GM23338 (cell line): Measurements from ENCODE around the gene SPINT1. TPM values are rescaled to one million over a fixed set of nuclear protein-coding genes. Genes with fewer than 3 reads are reported as not detected.
"Not testable (repeated sequence)": the region's sequence is repeated elsewhere in the genome, so short reads cannot be mapped to it uniquely, and the experiment has no call there.

Experiments used
- ATAC-seq: fragments of 200-7000 bp; cut with Tn5 transposase; 3 replicates; pipeline ENCODE4 v1.9.1; 2020
- DNase-seq: peaks from one replicate; pipeline ENCODE4 v3.0.0-alpha.2; 2015; ENCODE audit warnings: low spot score
- H2AFZ ChIP-seq: fragments of 200-600 bp; sonication (generic); 2 replicates; pipeline ENCODE4 v1.8.0; 2016; ENCODE audit warnings: antibody characterized with exemption, mild to moderate bottlenecking, moderate library complexity
- H3F3A ChIP-seq: fragments of 200-600 bp; sonication (generic); replicated peaks from 2 replicates; pipeline ENCODE4 v1.8.0; 2017; ENCODE audit warnings: antibody characterized with exemption, mixed run types, low read depth
- H3K27ac ChIP-seq: fragments of 200-600 bp; sonication (generic); 2 replicates; pipeline ENCODE4 v1.6.1; 2016; ENCODE audit warnings: low read depth
- H3K27me3 ChIP-seq: fragments of 200-600 bp; sonication (generic); 2 replicates; pipeline ENCODE4 v1.8.0; 2016; ENCODE audit warnings: mild to moderate bottlenecking, mixed run types, moderate library complexity; ENCODE audit not compliant: insufficient read depth
- H3K36me3 ChIP-seq: fragments of 200-600 bp; sonication (generic); 2 replicates; pipeline ENCODE4 v1.8.0; 2016; ENCODE audit warnings: mild to moderate bottlenecking; ENCODE audit not compliant: insufficient read depth
- H3K4me1 ChIP-seq: fragments of 200-600 bp; sonication (generic); 2 replicates; pipeline ENCODE4 v1.8.0; 2016; ENCODE audit warnings: mild to moderate bottlenecking, moderate library complexity; ENCODE audit not compliant: insufficient read depth
- H3K4me2 ChIP-seq: fragments of 200-600 bp; sonication (generic); 2 replicates; pipeline ENCODE4 v1.7.1; 2017; ENCODE audit warnings: mixed run types
- H3K4me3 ChIP-seq: fragments of 200-600 bp; sonication (generic); 2 replicates; pipeline ENCODE4 v1.6.1; 2016; ENCODE audit warnings: mixed run types
- H3K79me2 ChIP-seq: fragments of 200-600 bp; sonication (generic); replicated peaks from 2 replicates; pipeline ENCODE4 v1.8.0; 2017; ENCODE audit warnings: mild to moderate bottlenecking; ENCODE audit not compliant: insufficient read depth
- H3K9me2 ChIP-seq: fragments of 200-600 bp; sonication (generic); 2 replicates; pipeline ENCODE4 v1.8.0; 2017; ENCODE audit not compliant: insufficient read depth
- H4K20me1 ChIP-seq: fragments of 200-600 bp; sonication (generic); replicated peaks from 2 replicates; pipeline ENCODE4 v1.8.0; 2017; ENCODE audit warnings: mild to moderate bottlenecking; ENCODE audit not compliant: insufficient read depth
- H3K27ac Mint-ChIP-seq: 2 replicates; pipeline ENCODE4 v1.8.0; 2020; ENCODE audit warnings: inconsistent platforms, mild to moderate bottlenecking, moderate library complexity, mixed read lengths
- H3K27me3 Mint-ChIP-seq: 3 replicates; pipeline ENCODE4 v1.8.0; 2022; ENCODE audit warnings: low read depth, mild to moderate bottlenecking, moderate library complexity, mixed read lengths, inconsistent platforms; ENCODE audit not compliant: insufficient read depth, poor library complexity
- H3K36me3 Mint-ChIP-seq: 3 replicates; pipeline ENCODE4 v1.8.0; 2021; ENCODE audit warnings: low read depth, mild to moderate bottlenecking, inconsistent platforms, moderate library complexity, mixed read lengths
- H3K4me1 Mint-ChIP-seq: 3 replicates; pipeline ENCODE4 v1.8.0; 2020; ENCODE audit warnings: mild to moderate bottlenecking, inconsistent platforms, mixed read lengths
- H3K4me3 Mint-ChIP-seq: 3 replicates; pipeline ENCODE4 v1.8.0; 2021; ENCODE audit warnings: moderate library complexity, mild to moderate bottlenecking, inconsistent platforms, mixed read lengths
- H3K9me3 Mint-ChIP-seq: 3 replicates; pipeline ENCODE4 v1.8.0; 2020; ENCODE audit warnings: moderate library complexity, mild to moderate bottlenecking, inconsistent platforms, mixed read lengths
- CREB1 ChIP-seq: fragments of 250-450 bp; sonication (Bioruptor Pico); IDR thresholded peaks from 2 replicates; pipeline ENCODE4 v1.5.0; 2020; ENCODE audit warnings: low read depth, mild to moderate bottlenecking, moderate library complexity
- CTCF ChIP-seq, 2 experiments: fragments of 200-600 bp in 1 of 2; sonication (generic) in 1 of 2; conservative IDR thresholded peaks; 2 replicates each; pipeline versions ENCODE4 v1.5.1 to v1.6.1; 2016 to 2017; ENCODE audit warnings: antibody characterized with exemption in 2 of 2, low read depth in 2 of 2, mild to moderate bottlenecking in 2 of 2, moderate library complexity in 1 of 2
- EZH2 ChIP-seq: fragments of 200-600 bp; sonication (generic); IDR thresholded peaks from one replicate; pipeline ENCODE4 v1.8.0; 2017; ENCODE audit warnings: antibody characterized with exemption, mild to moderate bottlenecking, low read depth; ENCODE audit not compliant: unreplicated experiment
- EZH2phosphoT487 ChIP-seq: fragments of 200-600 bp; sonication (generic); IDR thresholded peaks from one replicate; pipeline ENCODE4 v1.8.1; 2018; ENCODE audit warnings: antibody characterized with exemption; ENCODE audit not compliant: unreplicated experiment
- JUNB ChIP-seq: IDR thresholded peaks from one replicate; pipeline ENCODE4 v1.6.1; 2016; ENCODE audit warnings: antibody characterized with exemption; ENCODE audit not compliant: unreplicated experiment
- NANOG ChIP-seq: IDR thresholded peaks from 2 replicates; pipeline ENCODE4 v1.6.1; 2016; ENCODE audit warnings: antibody characterized with exemption, borderline replicate concordance
- POLR2AphosphoS5 ChIP-seq: IDR thresholded peaks from 2 replicates; pipeline ENCODE4 v1.6.1; 2016; ENCODE audit warnings: antibody characterized with exemption, low read depth
- REST ChIP-seq: IDR thresholded peaks from one replicate; pipeline ENCODE4 v1.6.1; 2018; ENCODE audit warnings: antibody characterized with exemption; ENCODE audit not compliant: unreplicated experiment
- STAT1 ChIP-seq: IDR thresholded peaks from one replicate; pipeline ENCODE4 v1.6.1; 2016; ENCODE audit warnings: antibody characterized with exemption; ENCODE audit not compliant: unreplicated experiment
- ZNF331 ChIP-seq: fragments of 250-450 bp; sonication (Bioruptor Pico); IDR thresholded peaks from 2 replicates; pipeline ENCODE4 v1.5.0; 2020; ENCODE audit warnings: low read depth, mild to moderate bottlenecking, moderate library complexity
- ZNF462 ChIP-seq: fragments of 250-450 bp; sonication (Bioruptor Pico); IDR thresholded peaks from 2 replicates; pipeline ENCODE4 v1.5.0; 2020; ENCODE audit warnings: mild to moderate bottlenecking, moderate library complexity
- polyA plus RNA-seq: library from polyadenylated mRNA; unstranded; fragments of >200 nt; fragmentation: Nextera tagmentation; extraction: Ambion mirVana; gene quantifications from 2 replicates; pipeline ENCODE4 v1.2.1, GENCODE V29; 2016
- total RNA-seq: library from RNA; depleted of rRNA; stranded (reverse); fragments of >200 nt; shearing (Covaris generic); gene quantifications from 2 replicates; pipeline ENCODE4 v1.2.3, GENCODE V29; 2014

SPINT1 gene
- total and polyA plus RNA-seq, 2 experiments from 2014 or later, result 41.3 to 253 TPM

- Histone ChIP-seq H3K27me3 (no peaks in the 10 kb centered on the region), H3K4me1 (no peaks in the 10 kb centered on the region; the same call in 1 of the 2 replicates), H3K9me2 (no peaks in the 10 kb centered on the region), H3K4me3 (no peak overlapping the region), H3K36me3 (no peaks in the 10 kb centered on the region; the same call in none of the 2 replicates), H3K79me2 (no peaks in the 10 kb centered on the region), H4K20me1 (peaks cover 3% of the 10 kb centered on the region), H3K27ac (no peak overlapping the region), H2AFZ (no peak overlapping the region), H3K4me2 (no peak overlapping the region), H3F3A (peaks cover 17% of the 10 kb centered on the region)
- H3K27ac Mint-ChIP-seq, result no peak overlapping the region
- peaks cover 33% of the 10 kb centered on the region for H3K36me3 Mint-ChIP-seq
- peak; percentile 38; the same call in 1 of the 2 replicates for TF ChIP-seq CREB1 (CRISPR knock-in tag)
- TF ChIP-seq POLR2AphosphoS5, result peak; percentile 16; the same call in 1 of the 2 replicates
- no peak for TF ChIP-seq STAT1
- no peak for TF ChIP-seq ZNF462 (CRISPR knock-in tag)
- no peak for TF ChIP-seq NANOG
- no peak for TF ChIP-seq ZNF331 (CRISPR knock-in tag)
- TF ChIP-seq EZH2, result no peak
- no peak for TF ChIP-seq REST
- no peak for TF ChIP-seq JUNB
- no peak for TF ChIP-seq EZH2phosphoT487
- peak; percentile 92 to 96 for TF ChIP-seq CTCF (conservative IDR thresholded peaks at IDR 0.05; ENCODE audit: low read depth in 2 of 2)
- ATAC-seq (peak; percentile 88), DNase-seq (peak; percentile 94)
- H3K4me3 Mint-ChIP-seq, result no peak overlapping the region
- H3K4me1 Mint-ChIP-seq, result peaks cover 27% of the 10 kb centered on the region
- peaks cover 10% of the 10 kb centered on the region for H3K27me3 Mint-ChIP-seq
- H3K9me3 Mint-ChIP-seq, result no peaks in the 10 kb centered on the region
Observed at GRCh38 chr15:40859206-40859851, 15.5 kb downstream of the SPINT1 start.

GRCh38 chr15:40861147-40861546 is 17.3 kb downstream of the SPINT1 start:
- H3K27me3 ChIP-seq, H3K4me1 ChIP-seq, H4K20me1 ChIP-seq, H2AFZ ChIP-seq, H3K36me3 ChIP-seq, H3K27ac ChIP-seq, H3K9me3 Mint-ChIP-seq, H3K27ac Mint-ChIP-seq, ATAC-seq, H3K4me3 ChIP-seq, DNase-seq, H3K79me2 ChIP-seq, H3K4me2 ChIP-seq, H3K9me2 ChIP-seq, H3K4me3 Mint-ChIP-seq: not testable (repeated sequence)
- peaks cover 13% of the 10 kb centered on the region for H3K27me3 Mint-ChIP-seq
- peaks cover 17% of the 10 kb centered on the region for H3F3A ChIP-seq
- H3K36me3 Mint-ChIP-seq, result peaks cover 25% of the 10 kb centered on the region
- H3K4me1 Mint-ChIP-seq, result peaks cover 27% of the 10 kb centered on the region
